GM19397 (cell line): ENCODE data around the gene CCDC141.

Experiments
- ATAC-seq: cut with Tn5 transposase; IDR thresholded peaks from one replicate; pipeline ENCODE4 v1.9.1; 2021; ENCODE audit warnings: mild to moderate bottlenecking, moderate library complexity; ENCODE audit not compliant: unreplicated experiment

Gene CCDC141

DNA sequence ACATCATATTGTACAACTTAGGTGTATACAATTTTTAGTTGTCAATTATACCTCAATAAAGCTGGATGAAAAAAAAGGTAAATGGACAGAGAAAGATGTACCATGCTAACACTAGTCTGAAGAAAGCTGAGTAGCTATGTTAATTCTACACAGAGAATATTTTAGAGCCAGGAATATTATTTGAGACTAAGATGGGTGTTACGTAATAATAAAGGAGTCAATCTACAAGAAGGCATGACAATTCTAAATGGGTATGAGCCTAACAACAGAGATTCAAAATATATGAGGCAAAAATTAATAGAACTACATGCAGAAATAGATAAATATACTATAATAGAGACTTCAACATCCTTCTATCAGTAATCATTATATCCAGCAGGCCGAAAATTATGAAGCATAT is 69.1 kb downstream of the CCDC141 start:
- no peak for ATAC-seq

DNA sequence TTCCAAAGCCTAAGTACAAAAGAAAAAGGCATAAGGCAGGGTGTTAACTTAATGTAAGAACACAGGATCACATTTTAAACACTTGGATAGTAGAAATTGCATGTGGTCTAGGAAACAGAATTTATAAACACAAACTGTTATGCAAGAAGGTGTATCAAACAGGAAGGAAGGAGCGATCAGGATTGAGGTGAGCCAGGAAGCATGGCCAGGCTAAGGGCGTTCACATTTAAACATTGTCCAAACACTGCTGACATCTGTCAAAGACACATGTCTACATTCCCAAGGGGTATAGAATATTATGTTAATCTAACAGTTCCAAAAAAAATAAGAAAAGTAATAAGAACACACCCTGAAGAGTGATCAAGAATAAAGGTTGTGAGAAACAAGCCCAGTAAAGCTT is 71.3 kb downstream of the CCDC141 start:
- ATAC-seq, result no peak

DNA sequence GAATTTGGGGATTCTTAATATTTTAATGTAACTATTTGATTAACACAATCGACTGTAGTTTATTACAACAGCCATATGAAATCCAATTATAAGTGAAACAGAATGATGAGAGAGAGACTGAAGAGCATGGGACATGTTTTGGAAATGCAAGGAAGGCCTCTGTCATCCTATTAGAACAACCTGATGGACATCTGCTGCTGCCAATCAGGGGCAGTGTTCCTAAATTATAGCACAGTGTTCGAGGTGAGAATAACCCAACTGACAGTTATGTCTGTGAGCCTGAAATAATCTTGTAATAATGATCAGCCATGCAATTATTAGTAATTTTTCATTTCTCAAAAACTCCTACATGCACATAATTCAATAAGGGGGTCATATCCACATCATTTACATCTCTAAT is 73.6 kb downstream of the CCDC141 start:
- ATAC-seq, result no peak

DNA sequence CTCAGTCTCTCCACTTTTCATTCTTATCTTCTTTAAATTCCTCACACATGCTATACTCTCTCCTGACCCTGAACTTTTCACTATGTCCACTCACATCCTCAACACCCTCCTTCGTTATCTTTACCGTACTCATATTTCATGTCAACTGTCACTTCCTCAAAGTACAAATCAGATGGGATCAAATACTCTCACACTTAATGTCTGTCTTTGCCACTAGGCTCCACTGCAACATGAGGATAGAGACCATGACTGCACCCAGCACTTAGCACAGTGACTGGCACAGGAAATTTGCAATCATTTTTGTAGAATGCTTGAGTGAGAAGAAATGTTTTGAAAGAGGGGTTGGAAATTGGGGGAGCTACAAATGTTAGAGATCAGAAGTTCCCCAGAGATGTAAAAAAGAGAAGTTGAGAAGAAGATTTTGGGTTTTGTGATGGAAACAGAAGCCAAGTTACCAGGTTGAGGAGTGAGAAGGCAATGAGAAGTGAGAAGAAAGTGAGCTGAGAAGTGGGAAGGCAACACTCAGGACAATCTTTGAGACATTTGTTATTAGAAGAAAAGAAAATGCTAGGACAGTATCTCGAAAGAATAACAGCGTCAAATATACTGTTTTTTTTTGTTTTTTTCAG is 87.0 kb downstream of the CCDC141 start:
- no peak for ATAC-seq

DNA sequence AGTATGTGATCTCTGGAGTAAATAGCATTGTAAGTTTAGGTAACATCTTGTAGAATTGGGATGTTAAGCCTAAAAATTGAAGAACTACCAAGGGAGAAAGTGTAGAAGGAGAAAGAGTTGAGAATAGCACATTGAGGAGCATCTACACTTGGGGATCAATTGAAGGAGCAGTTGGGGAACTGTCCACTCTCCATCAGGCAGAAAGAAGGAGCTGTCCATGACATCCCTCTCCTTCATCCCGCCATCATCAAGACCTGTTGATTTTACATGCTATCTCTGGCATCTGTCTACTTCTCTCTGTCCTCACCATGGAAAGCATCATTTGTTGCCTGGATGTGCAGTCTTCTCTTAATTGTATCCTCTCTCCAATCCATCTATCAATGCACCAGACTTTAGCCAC is 87.8 kb downstream of the CCDC141 start:
- ATAC-seq, result no peak

DNA sequence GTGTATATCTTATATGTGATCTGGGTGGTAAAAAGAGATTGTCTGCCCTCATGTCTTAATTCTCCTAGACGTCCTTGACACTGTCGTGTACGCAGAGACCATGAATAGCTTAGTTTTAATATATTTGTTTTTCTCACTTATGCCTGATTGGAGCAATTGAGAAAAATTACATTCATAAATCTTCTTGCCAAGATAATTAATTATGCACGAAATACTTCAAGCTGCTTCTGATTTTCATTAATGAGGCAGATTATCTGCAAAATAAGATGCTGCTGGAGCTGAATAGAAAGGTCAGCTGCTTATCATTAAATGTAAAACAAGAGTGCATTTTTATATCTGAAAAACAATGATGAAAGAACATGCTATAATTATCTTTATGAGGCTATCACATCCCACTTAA is 95.9 kb downstream of the CCDC141 start:
- no peak for ATAC-seq

DNA sequence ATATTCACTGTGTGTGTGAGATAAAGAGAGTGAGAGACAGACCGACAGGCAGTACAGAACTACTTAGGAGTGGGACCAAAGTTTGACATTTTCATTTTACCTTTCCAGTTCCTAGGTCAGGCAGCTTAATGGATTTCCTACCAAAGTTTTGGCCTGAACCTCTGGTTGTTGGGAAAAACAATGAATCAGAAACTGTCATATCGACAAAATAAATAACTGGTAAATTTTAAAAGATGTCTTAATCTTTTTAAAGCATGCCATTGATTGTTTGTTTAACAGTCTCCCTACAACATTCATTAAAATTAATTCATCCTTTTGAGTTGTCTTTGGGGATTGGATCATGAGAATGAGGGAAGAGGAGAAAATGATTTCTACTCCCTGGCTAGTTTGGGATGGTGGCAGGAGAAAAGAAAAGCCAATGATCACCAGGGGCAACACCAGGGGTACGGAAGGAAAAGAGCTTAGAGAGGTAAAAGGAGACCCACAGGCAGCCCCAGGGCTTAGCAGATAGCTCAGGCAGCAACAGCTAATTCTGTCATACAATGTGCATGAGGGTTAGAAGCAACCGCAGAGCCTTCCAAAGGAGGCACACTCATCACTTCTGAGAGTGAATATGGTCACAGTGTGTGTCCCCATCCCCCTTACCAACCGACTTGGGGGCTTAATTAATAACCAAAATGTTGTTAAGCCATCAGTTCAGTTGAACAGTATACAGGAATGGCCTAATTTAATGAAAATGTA is 98.5 kb downstream of the CCDC141 start:
- no peak for ATAC-seq

DNA sequence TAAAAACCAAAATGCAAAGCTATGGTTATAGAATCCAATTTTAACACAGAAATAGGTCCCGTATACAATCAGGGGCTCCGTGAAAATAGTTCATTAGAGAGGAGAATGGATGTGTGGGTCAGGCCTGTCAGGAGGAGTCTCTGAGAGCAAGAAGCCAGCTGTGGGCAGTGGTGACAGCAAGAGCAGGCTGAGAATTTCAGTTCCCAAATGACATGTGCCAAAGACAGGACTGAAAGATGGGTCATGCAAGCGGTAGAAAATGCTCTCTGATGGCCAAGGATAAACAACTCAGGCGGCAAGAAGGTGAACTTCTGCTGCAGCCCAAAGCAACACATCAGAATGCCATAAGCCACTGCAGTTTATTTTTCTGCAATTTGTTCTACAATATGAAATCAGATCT is 100.4 kb downstream of the CCDC141 start:
- ATAC-seq, result no peak

DNA sequence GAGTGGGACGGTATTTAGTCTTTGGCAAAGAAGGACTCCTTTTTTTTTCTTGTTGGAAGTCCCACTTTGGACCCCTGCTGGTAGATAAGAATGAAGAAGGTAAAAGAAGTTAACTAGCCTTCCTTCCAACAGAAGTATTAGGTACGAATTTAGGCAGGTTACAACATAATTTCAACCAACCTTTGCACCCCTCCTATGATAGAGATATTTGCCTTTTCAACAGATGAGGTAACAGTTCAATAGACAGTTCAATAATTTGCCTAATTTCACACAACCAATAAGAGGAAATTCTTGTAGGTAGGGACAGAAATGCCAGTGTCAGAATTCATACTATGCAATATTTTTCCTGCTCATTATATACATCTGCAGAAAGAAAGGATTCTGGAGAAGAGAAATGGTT is 100.8 kb downstream of the CCDC141 start:
- no peak for ATAC-seq

DNA sequence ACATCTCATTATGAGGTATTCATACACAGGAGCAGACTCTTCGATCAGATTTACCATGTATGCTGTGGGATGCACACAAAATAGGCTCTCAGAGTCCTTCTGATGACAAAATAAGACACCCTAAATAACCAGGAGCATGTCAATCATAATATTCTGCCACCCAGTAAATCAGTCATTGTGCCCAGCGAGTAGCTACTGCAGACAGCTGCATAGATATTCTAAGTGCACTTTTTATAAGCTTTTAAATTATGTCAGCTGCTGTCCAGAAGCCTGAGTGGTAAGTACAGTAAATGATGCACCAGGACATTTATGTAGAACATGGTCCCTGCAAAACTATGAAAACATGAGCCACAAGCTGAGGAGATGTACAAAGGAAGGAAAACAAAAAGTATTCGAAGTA is 102.9 kb downstream of the CCDC141 start:
- no peak for ATAC-seq

DNA sequence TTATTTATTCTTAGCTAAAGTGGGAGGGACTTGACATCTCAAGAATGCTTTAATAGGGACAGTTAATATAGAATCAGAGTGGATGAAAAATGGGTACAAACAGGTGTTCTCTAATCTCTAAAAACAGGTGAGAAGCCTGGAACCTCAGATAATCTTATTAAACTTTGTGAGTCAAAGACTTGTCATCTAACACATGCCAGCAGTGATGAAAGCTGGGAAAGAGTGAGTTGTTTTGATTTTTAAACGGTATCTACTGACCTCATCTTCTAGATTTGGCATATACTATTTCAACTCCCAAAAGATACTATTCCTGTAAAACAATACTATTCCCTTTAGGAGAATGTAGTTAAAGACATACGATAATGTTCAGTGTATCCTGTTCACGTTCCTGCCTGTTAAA is 103.4 kb downstream of the CCDC141 start:
- no peak for ATAC-seq

DNA sequence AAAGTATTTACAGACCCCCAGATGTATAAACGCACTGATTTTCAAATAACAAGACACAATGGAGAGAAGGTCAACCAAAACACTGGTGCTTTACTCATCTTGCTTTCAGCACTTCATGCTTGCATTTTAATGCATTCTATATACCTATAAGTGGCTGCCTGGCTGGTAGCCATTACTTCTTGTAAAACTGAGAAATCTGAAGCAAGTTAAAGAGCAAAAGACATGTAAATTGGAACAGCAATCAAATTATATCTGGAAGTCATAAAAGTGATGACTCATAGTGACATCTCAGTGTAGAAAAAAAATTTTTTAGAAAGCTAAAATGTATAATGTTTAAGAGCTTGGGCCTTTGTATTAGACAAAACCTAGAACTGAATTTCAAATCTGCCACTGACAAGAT is 106.2 kb downstream of the CCDC141 start:
- no peak for ATAC-seq

DNA sequence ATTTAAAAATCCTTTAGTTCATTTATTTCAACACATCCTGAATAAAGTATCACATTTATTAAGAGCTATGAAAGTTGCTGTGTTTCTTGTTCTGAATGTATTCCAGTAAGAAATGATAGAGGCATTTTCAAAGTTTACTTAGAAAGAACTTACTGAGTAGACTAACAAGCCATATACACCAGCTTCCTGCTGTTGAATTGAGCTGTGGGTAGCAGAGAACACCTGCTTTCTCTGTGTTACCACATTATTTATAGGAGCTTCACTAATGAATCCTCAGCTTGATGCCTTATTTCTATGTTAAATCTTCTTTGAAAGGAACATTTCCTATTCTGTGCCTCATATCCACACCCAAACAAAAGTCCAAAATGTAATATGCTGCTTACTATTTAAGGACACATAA is 115.4 kb downstream of the CCDC141 start:
- ATAC-seq, result no peak

DNA sequence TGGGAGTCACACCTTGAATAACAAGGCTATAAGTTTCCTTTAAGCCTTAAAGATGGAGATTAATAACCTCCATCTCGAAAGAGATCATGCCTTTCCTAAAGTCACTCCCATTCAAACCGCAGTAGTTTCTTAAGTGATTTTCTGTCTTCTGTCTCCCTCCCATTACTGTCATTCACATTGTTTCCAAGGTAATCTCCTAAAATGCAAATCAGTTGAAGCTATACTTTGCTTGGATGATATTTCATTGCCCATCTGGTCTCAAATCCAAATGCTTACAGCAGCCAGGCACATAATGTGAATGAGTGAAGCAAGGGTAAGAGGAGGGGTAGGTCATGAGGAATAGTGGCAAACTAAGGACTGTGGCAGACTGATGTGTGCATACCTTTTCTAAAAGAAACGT is 116.4 kb downstream of the CCDC141 start:
- no peak for ATAC-seq

DNA sequence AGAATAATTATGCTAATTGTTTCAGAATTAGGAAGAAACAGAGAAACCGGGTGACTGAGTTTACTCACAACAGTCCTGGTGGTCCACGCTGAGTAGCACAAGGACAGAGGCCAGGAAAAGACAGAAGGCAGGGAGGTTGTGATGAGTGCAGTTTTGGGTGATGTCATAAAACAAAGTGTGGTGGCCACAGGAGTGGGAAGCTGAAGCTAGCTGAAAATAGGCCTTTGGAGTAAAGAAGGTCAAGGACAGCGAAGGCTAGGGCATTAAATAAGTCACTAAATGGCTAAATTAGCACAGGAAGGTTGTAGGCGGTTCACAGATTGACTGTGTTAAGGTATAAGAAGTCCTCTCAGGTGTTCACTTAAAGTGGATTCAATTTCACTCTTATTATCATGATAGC is 121.9 kb downstream of the CCDC141 start:
- no peak for ATAC-seq

DNA sequence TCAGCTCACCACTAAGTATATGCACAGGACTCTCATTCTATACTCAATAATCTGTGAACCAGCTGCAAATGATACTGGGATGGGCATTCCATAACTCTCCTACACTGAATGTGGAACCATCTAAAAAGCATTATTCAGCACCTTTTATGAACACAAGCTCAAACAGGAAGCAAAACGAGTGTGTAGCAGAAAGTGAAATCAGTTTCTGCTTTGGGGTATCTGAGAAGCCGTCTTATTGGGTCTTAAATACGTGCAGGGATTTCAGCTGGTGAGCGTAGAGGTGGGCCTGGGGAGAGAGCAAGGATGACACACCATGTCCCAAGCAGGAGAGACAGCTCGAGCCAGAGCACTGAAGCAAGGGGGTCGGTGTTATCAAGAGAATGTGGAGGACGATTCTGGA is 122.8 kb downstream of the CCDC141 start:
- no peak for ATAC-seq

DNA sequence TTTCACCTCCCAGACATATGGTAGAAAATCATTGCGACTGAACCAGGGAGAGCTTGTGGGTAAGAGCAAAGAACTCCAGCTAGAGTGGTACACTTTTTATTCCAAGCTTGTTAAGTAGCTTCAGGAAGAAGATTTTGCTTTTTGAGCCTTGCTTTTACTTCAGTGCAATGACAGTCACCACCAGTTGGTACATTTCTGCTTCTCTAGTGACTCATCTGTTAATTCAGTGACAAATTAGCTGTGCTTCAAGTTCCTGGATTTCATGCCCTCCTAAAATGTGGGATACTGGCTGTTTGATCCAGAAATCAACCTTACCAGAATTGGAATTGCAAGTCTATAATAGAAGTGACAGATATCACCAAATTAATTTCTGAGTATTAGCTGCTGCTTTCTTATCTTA is 125.1 kb downstream of the CCDC141 start:
- ATAC-seq, result no peak

DNA sequence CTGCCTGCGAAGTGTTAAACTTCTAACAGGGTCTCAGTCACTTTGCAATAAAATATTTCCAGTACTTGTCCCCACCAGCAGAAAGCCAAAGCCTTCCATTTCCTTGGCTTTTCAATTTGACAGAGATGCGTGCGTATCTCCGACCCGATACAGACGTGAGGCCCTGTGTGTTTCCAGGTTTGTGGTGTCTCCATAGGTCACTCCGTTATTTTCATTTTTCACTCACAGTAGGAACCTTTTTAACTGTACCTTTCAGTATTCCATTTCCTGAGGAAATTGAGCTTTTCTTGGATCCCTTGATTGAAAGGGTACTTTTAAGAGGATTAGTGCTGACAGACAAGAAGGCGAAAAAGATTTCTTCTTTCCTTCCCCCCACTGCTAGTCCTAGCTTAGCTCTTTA is 126.4 kb downstream of the CCDC141 start:
- no peak for ATAC-seq

DNA sequence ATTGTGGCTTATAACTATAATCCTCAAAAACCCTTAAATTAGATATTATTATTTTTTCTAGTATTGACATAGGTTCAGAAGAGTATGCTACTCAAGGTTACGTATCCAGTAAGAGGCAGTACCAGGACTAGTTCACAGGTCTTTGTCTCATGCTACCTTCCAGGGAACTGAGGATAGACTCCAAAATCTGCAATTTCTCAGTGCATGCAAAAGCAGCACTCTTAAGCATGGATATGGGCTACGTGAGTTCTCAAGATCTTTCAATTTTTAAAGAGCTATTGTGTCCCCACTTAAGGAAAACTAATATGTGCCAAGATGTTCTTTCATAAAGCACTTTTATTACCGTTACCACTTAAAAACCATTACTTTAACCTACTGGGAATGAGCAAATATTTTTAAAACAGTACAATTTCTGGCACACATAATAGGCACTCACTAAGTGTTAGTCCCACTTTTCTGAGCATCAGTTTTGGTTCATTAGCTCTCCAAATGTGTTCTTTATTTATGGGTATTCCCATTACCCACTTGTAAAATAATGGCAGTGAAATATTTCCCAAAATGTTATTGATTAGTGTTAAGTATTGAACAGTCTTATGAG is 128.9 kb downstream of the CCDC141 start:
- no peak for ATAC-seq

DNA sequence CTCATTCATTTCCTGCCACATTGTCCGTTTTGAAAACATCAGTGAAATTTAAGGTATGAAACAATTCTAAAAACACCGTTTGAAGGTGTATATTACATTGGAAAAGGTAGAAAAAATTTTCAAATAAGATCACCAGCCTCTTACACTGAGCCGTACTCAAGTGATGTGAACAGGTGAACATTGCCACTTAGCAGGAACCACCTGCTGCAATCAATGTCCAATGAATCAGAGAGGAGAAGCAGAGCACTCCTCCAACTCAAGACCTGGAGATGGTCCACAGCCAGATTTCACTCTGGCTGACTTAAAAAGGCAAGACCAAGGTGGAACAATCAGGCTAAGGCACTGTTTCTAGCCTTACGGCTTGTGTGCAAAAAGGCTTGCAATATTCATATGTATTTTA is 132.4 kb downstream of the CCDC141 start:
- ATAC-seq, result no peak

DNA sequence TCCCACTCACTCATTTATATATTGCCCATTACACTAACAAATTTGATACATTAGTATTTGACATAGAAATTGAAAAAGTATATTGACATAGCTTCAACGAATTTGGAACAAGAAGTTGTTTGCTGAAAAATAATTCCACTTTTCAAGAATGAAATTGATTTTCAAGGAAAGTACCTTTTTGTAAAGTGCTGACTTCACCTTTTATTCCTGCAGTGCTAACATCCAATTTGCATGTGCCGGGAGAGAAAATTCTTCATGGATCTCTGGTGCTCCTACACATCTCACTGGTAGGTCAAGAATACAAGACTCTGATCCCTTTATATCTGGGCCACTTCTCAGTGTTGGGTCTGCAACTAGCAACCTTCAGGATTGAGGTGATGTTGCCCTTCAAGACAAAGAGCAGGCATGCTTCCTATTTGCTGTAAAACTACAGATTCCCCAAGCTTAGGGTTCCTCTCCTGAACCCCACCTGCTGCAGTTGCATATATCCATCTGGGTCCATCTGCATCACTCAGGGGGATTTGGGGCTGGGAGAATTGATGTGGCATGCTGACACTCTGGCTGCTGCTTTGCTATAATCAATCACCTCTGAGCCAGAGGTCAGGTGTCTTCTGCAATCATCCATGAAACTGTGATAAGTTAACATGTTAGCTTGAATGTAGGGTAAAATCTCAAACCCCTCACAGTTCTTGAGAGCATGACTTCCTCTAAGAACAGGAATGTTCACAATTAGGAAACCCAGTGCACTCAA is 134.3 kb downstream of the CCDC141 start:
- ATAC-seq, result no peak
